Posterior cingulate gyrus (tissue), 11 donors: ENCODE data around the gene TP53.

Experiments
- DNase-seq, 10 donors: peaks; one replicate each; pipeline versions ENCODE4 v3.0.0 to v3.0.0-alpha.2; 2020 to 2021; ENCODE audit warnings: mixed read lengths in 3 of 10
- intact Hi-C: fragments of 100-400 bp; cut with DNase I; formaldehyde crosslinking; loops from one replicate; pipeline ENCODE4 v1.15.1; 2023

TP53 gene

GRCh38 chr17:7685533-7686221, 1.6 kb downstream of the TP53 start:
- intact Hi-C loops = loop anchor here (2.0 to 5.0 kb wide), 3 partner anchors 71 to 283 kb away; partner anchors contain the start of genes FXR2 and TMEM256
- DNase-seq = peak; percentile 89 to 99 (median 94)

- DNase-seq = no peak
- intact Hi-C loops = loop anchor here (5.0 kb wide), 2 partner anchors 113 to 283 kb away; partner anchors contain the start of gene TMEM256
These were observed 2.3 kb downstream of the TP53 start for GRCh38 chr17:7684851-7685532.

GRCh38 chr17:7677388-7678067, 9.8 kb downstream of the TP53 start:
- DNase-seq = no peak
- intact Hi-C loops = no loop called here

- no peak for DNase-seq
- intact Hi-C loops = no loop called here
These were observed 10.8 kb downstream of the TP53 start for GRCh38 chr17:7676533-7676932.

- no peak for DNase-seq
- intact Hi-C loops = no loop called here
These were observed 12.4 kb downstream of the TP53 start for GRCh38 chr17:7674934-7675333.

- no peak for DNase-seq
- intact Hi-C loops = no loop called here
These were observed 14.1 kb downstream of the TP53 start for GRCh38 chr17:7673239-7673638.

GRCh38 chr17:7668482-7668881, 18.8 kb downstream of the TP53 start:
- peak in 1 of 10 donors; percentile 70 for DNase-seq
- intact Hi-C loops = no loop called here

GRCh38 chr17:7667656-7668406, 19.5 kb downstream of the TP53 start:
- DNase-seq = peak in 8 of 10 donors; percentile 44 to 91 (median 66)

GRCh38 chr17:7656958-7657609, 30.2 kb downstream of the TP53 start:
- intact Hi-C loops = no loop called here
- peak in 9 of 10 donors; percentile 29 to 88 (median 50) for DNase-seq

More at GRCh38 chr17:7667656-7668406, 19.5 kb downstream of the TP53 start:
- intact Hi-C loops = no loop called here

- intact Hi-C loops = no loop called here
- no peak for DNase-seq
These were observed 31.8 kb downstream of the TP53 start for GRCh38 chr17:7655541-7655840.

- intact Hi-C loops = no loop called here
- no peak for DNase-seq
These were observed 32.3 kb downstream of the TP53 start for GRCh38 chr17:7654832-7655540.

- intact Hi-C loops = no loop called here
- no peak for DNase-seq
These were observed 34.6 kb downstream of the TP53 start for GRCh38 chr17:7652388-7653356.

GRCh38 chr17:7651665-7652387, 35.5 kb downstream of the TP53 start:
- peak in 5 of 10 donors; percentile 28 to 85 (median 32) for DNase-seq
- intact Hi-C loops = no loop called here

GRCh38 chr17:7651097-7651664, 36.1 kb downstream of the TP53 start:
- no peak for DNase-seq
- intact Hi-C loops = no loop called here

GRCh38 chr17:7650509-7651096, 36.7 kb downstream of the TP53 start, which contains the start of gene ATP1B2:
Gene ATP1B2 (plus strand): TSS chr17:7650926. CDS start chr17:7651519, 593 bp downstream.
- peak; percentile 42 to 96 (median 74) for DNase-seq
- intact Hi-C loops = no loop called here

GRCh38 chr17:7647018-7647417, 40.3 kb downstream of the TP53 start:
- intact Hi-C loops = no loop called here

GRCh38 chr17:7646457-7646856, 40.8 kb downstream of the TP53 start:
- DNase-seq = no peak
- intact Hi-C loops = no loop called here

More at GRCh38 chr17:7647018-7647417, 40.3 kb downstream of the TP53 start:
- DNase-seq = no peak
